ENCODE results near the gene LRFN2. TPM values are rescaled to one million over a fixed set of nuclear protein-coding genes. Genes with fewer than 3 reads are reported as not detected.

Gene LRFN2
- total RNA-seq, 1 donor from 2014 or later = 0.32 TPM

- DNase-seq (ENCODE audit: low read depth) = no peak
- no peak overlapping the region for H3K4me3 Mint-ChIP-seq (ENCODE audit: unreplicated experiment)
Measured at GRCh38 chr6:40477246-40478126, 109.7 kb downstream of the LRFN2 start.

GRCh38 chr6:40476673-40477072 is 110.5 kb downstream of the LRFN2 start:
- Mint-ChIP-seq H3K4me3 (ENCODE audit: unreplicated experiment) (no peak overlapping the region), H3K9me3 (ENCODE audit: unreplicated experiment) (no peaks in the 10 kb centered on the region), H3K36me3 (ENCODE audit: low read depth, unreplicated experiment) (no peaks in the 10 kb centered on the region), H3K27me3 (ENCODE audit: low read depth, unreplicated experiment) (peaks cover 50% of the 10 kb centered on the region), H3K4me1 (ENCODE audit: low read depth, unreplicated experiment) (no peaks in the 10 kb centered on the region), H3K27ac (ENCODE audit: unreplicated experiment) (no peak overlapping the region)
- Histone ChIP-seq H3K27ac (ENCODE audit: low read depth, low read length) (no peak overlapping the region), H3K4me3 (ENCODE audit: insufficient read depth, low read depth, low read length) (no peak overlapping the region), H3K27me3 (ENCODE audit: insufficient read depth, low read length) (peaks cover 3% of the 10 kb centered on the region), H3K36me3 (ENCODE audit: insufficient read depth, low read length) (no peaks in the 10 kb centered on the region), H3K4me1 (ENCODE audit: insufficient read depth, low read length) (peaks cover 2% of the 10 kb centered on the region), H3K9ac (ENCODE audit: low read length) (no peak overlapping the region), H3K4me2 (ENCODE audit: low read length) (no peak overlapping the region), H3K79me2 (ENCODE audit: insufficient read depth, low read length) (no peaks in the 10 kb centered on the region), H2AFZ (ENCODE audit: low read depth, low read length) (no peak overlapping the region), H4K20me1 (ENCODE audit: insufficient read depth, low read length) (no peaks in the 10 kb centered on the region), H3K9me3 (ENCODE audit: insufficient read depth, low read depth, low read length) (no peaks in the 10 kb centered on the region)
- TF ChIP-seq EZH2 (IDR thresholded peaks at IDR 0.05; ENCODE audit: insufficient read depth, low read length) = no peak
- FAIRE-seq (no peak), DNase-seq (ENCODE audit: low read depth) (no peak)

More at GRCh38 chr6:40477246-40478126, 109.7 kb downstream of the LRFN2 start:
- H3K27me3 Mint-ChIP-seq (ENCODE audit: low read depth, unreplicated experiment) = peaks cover 48% of the 10 kb centered on the region
- FAIRE-seq = no peak
- no peaks in the 10 kb centered on the region for H3K36me3 ChIP-seq (ENCODE audit: insufficient read depth, low read length)
- H3K27me3 ChIP-seq (ENCODE audit: insufficient read depth, low read length) = peaks cover 3% of the 10 kb centered on the region
- no peak overlapping the region for H3K9ac ChIP-seq (ENCODE audit: low read length)
- H3K4me3 ChIP-seq (ENCODE audit: insufficient read depth, low read depth, low read length) = no peak overlapping the region
- H2AFZ ChIP-seq (ENCODE audit: low read depth, low read length) = no peak overlapping the region
- H3K9me3 Mint-ChIP-seq (ENCODE audit: unreplicated experiment) = no peaks in the 10 kb centered on the region
- H3K79me2 ChIP-seq (ENCODE audit: insufficient read depth, low read length) = no peaks in the 10 kb centered on the region
- no peaks in the 10 kb centered on the region for H3K4me1 Mint-ChIP-seq (ENCODE audit: low read depth, unreplicated experiment)
- H4K20me1 ChIP-seq (ENCODE audit: insufficient read depth, low read length) = no peaks in the 10 kb centered on the region
- TF ChIP-seq EZH2 (IDR thresholded peaks at IDR 0.05; ENCODE audit: insufficient read depth, low read length) = no peak
- no peak for TF ChIP-seq CTCF (IDR thresholded peaks at IDR 0.05; ENCODE audit: insufficient read depth, low read depth, low read length)
- H3K4me2 ChIP-seq (ENCODE audit: low read length) = no peak overlapping the region
- H3K36me3 Mint-ChIP-seq (ENCODE audit: low read depth, unreplicated experiment) = no peaks in the 10 kb centered on the region
- no peak overlapping the region for H3K27ac Mint-ChIP-seq (ENCODE audit: unreplicated experiment)
- no peak overlapping the region for H3K27ac ChIP-seq (ENCODE audit: low read depth, low read length)
- no peaks in the 10 kb centered on the region for H3K9me3 ChIP-seq (ENCODE audit: insufficient read depth, low read depth, low read length)
- H3K4me1 ChIP-seq (ENCODE audit: insufficient read depth, low read length) = peaks cover 2% of the 10 kb centered on the region

DNA sequence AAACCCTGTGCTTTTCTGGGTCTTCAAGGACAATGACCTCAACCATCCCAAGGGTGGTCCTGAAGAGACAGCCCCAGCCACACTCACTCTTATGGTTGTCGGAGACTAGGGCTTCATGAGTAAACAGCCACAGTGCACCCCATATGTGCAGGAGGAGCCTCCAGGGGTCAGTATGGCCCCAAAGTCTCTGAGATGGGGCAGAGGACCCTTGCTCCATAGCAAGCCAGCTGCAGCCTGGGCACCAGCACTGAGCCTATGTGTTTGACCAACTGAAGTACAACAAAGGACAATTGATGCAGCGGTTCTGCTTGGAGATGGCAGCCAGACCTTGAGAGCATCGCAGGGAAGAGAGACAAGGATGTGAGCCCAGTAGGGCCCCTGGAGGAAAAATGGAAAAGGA is 112.2 kb downstream of the LRFN2 start:
- peaks cover 2% of the 10 kb centered on the region for H3K4me1 ChIP-seq (ENCODE audit: insufficient read depth, low read length)
- no peaks in the 10 kb centered on the region for H3K9me3 ChIP-seq (ENCODE audit: insufficient read depth, low read depth, low read length)
- H3K9ac ChIP-seq (ENCODE audit: low read length) = no peak overlapping the region
- H2AFZ ChIP-seq (ENCODE audit: low read depth, low read length) = no peak overlapping the region
- FAIRE-seq (no peak), DNase-seq (ENCODE audit: low read depth) (no peak)
- Mint-ChIP-seq H3K4me3 (ENCODE audit: unreplicated experiment) (no peak overlapping the region), H3K36me3 (ENCODE audit: low read depth, unreplicated experiment) (no peaks in the 10 kb centered on the region), H3K27me3 (ENCODE audit: low read depth, unreplicated experiment) (peaks cover 56% of the 10 kb centered on the region), H3K4me1 (ENCODE audit: low read depth, unreplicated experiment) (no peaks in the 10 kb centered on the region), H3K27ac (ENCODE audit: unreplicated experiment) (no peak overlapping the region), H3K9me3 (ENCODE audit: unreplicated experiment) (no peaks in the 10 kb centered on the region)
- H3K79me2 ChIP-seq (ENCODE audit: insufficient read depth, low read length) = no peaks in the 10 kb centered on the region
- no peaks in the 10 kb centered on the region for H3K36me3 ChIP-seq (ENCODE audit: insufficient read depth, low read length)
- H3K4me3 ChIP-seq (ENCODE audit: insufficient read depth, low read depth, low read length) = no peak overlapping the region
- peaks cover 3% of the 10 kb centered on the region for H3K27me3 ChIP-seq (ENCODE audit: insufficient read depth, low read length)
- H3K27ac ChIP-seq (ENCODE audit: low read depth, low read length) = no peak overlapping the region
- H3K4me2 ChIP-seq (ENCODE audit: low read length) = no peak overlapping the region
- no peaks in the 10 kb centered on the region for H4K20me1 ChIP-seq (ENCODE audit: insufficient read depth, low read length)
- TF ChIP-seq CTCF (IDR thresholded peaks at IDR 0.05; ENCODE audit: insufficient read depth, low read depth, low read length) (no peak), EZH2 (IDR thresholded peaks at IDR 0.05; ENCODE audit: insufficient read depth, low read length) (no peak)

Measured in astrocyte (in vitro differentiated cells and primary cell).